HG02970 (cell line): ENCODE measurements around the gene TRAT1.
"Not testable (repeated sequence)": the region's sequence is repeated elsewhere in the genome, so short reads cannot be mapped to it uniquely, and the experiment has no call there.

Experiments
- ATAC-seq: cut with Tn5 transposase; IDR thresholded peaks from one replicate; pipeline ENCODE4 v1.9.1; 2021; ENCODE audit warnings: mild to moderate bottlenecking, moderate library complexity, moderate number of reproducible peaks; ENCODE audit not compliant: unreplicated experiment, low FRiP score

The TRAT1 gene, protein sequence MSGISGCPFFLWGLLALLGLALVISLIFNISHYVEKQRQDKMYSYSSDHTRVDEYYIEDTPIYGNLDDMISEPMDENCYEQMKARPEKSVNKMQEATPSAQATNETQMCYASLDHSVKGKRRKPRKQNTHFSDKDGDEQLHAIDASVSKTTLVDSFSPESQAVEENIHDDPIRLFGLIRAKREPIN

DNA sequence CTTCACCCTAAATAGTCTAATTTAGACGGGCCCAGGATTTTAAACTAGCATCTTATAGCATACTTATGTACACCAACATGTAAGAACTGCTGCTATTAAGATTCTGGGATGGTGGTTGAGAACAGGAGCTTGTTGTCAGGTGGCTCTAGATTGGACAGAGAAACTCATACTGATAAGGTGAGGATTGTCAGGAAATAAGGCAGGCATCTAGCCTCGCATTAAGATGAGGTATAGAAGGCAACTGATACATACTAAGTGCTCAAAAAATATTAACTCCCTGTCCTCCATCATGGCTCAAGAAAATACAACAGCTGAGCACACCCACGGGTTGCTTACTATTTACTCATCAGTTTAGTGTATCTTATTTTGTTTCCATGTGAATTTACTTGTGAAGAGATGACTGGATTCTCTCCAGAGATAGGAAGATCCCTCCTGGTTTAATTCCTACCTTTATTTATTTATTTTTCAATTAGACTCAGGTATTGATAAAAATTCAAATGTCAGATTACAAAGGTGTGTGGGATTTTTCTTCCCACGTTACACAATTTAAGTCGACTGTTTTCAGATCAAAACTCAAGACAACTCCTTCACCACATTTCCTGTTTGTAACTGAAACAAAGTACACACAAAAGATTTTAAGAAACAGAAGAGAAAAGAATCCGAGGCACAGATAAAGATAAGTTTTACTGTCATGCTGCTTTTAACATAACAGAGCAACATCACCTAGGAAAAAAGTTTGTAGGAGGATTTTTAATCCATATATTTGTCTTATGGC lies at the start of gene TRAT1:
TRAT1 (plus strand) TSS at position 664 of the 775 bp plus-strand sequence. CDS start 142 bp downstream, outside the sequence.
- no peak for ATAC-seq

DNA sequence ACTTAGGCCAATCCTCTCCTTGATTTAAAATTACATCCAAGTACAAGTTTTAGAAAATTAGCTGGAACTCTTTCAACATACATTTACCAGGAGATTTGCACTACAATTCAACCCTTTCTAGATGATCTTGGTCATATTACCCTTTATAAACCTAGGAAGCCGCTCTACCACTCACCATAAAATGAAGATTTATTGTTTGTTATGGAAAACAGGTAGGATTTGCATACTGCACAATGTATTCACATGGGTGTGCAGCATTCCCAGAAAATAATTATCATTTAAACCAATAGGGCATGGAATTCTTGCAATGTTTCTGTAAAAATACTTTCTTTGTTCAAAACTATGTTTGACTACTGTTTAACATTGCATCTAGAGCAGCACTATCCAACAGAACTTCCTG lies 46.9 kb upstream of the TRAT1 start:
- ATAC-seq = no peak

DNA sequence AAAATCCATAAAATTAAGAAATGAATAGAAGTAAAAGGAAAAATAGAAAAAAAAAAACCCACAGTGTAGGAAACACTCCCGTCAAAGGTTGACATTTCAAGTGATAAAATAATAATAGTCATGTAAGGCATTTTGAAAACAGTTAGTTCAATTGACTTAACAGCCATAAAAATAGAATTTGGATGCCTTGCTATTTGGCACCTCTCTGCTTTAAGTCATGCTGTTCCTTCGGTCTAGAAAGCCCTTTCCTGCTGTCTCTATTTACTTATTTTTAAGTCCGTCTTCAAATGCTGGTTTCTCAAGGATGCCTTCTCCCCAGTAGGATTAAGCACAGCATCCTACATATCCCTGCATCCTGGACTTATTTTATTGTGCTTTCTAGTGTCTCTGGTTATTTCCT lies 43.1 kb upstream of the TRAT1 start:
- no peak for ATAC-seq

DNA sequence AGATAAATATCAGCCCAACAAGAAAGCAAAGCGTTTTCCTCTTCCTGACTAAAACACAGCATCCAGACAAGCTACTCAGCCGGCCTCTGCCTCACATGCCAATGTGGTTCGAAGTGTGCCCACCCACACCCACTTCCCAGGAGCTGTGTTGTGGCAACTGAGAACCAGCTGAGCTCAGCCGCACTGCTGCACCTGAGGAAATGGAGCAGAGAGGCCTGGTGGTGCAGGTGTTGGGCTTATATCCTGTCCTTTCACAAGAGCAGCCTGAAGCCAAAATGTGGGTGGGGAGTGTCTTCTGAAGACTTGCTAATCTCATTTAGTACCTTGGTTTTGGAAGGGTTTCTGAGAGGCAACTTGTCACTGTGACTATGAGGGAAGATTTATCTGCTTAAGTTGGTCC lies 42.4 kb upstream of the TRAT1 start:
- no peak for ATAC-seq

DNA sequence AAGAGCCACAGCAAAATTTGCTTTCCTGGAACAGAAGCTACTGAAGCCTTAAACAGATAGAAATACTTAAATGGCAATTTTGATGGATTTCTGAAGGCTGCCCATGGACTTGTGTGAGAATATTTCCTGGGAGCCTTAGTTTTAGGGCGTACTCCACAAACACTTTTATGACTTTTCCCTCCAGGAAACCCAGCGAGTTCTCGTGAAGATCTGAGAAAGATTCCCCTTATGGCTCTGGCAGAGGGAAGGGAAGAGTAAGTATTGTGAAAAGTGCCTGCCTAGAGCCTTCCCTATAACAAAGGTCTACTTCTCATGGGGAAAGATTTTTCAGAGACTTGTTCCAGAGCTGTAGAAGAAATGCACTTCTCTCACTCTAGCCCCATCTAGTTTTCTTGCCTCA lies 31.1 kb upstream of the TRAT1 start:
- no peak for ATAC-seq

DNA sequence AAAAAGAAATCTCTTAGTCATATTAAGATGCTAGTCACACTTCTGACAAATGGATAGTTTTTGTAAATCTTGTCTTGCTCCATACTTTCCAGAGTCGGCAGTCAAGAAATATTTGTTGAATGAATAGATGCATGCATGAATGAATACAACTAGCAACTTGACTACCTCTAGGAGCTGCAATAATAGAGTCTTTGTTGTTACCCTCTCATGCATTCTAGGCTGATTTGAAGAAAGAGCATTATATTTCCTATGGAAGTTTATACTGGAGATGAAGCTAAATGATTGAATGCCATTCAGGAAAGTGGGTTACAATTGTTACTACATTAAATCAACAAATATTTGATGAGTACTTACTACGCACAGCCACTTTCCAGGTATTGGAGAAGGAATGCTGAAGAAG lies 18.1 kb upstream of the TRAT1 start:
- no peak for ATAC-seq

DNA sequence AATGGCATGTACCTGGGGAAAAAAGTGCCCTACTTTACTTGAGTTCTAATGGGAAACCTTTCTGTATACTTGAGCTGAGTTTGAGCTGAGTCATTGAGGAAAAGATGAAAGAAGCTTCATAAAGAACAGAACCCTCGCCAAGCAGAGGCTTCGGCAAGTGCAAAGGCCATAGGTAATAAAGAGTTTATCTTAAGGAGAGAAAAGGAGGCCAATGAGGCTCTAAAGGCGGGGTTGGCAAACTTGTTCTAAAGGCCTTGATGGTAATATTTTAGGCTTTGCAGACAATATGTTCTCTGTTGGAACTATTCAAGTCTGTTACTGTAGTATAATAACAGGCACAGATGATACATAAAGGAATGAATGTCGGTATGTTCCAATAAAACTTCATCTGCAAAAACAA lies 17.6 kb upstream of the TRAT1 start:
- ATAC-seq = no peak

DNA sequence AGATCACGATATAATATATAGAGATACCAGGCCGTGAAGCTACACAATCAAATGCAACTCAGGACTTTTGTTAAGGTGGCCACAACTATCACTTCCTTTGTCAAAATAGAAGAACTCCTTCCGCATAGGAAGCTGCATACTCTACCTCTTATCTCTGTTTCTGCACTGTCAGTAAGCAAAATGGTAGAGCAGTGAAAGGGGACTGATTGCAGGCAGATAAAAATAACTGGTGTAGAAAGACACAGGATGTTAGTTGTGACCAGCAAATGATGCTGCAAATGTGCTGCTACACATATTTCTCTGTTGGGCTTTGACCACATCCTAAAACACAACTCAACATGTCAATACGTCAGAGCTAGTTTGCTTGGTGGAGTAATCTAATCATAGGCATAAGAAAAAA lies 16.3 kb upstream of the TRAT1 start:
- ATAC-seq = no peak

DNA sequence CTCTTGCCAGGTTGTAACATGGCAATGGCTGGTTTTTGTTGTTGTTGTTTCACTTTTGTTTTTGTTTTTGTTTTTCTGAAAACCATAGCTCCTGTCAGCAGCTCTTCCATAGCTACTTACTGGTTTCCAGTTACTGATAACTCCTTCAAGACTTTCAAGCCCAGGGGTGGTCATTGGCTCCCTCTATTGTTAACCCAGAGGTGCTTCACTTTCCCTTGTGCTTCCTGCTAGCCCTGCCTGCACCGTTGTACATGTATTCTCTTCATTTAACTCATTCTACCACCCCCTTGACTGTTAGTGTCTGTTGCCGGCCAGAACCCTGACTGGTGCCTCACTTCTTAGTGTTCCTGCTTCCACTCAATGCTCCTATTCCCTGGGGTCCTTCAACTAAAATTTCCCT lies 4.2 kb upstream of the TRAT1 start:
- peak; percentile 73 for ATAC-seq

DNA sequence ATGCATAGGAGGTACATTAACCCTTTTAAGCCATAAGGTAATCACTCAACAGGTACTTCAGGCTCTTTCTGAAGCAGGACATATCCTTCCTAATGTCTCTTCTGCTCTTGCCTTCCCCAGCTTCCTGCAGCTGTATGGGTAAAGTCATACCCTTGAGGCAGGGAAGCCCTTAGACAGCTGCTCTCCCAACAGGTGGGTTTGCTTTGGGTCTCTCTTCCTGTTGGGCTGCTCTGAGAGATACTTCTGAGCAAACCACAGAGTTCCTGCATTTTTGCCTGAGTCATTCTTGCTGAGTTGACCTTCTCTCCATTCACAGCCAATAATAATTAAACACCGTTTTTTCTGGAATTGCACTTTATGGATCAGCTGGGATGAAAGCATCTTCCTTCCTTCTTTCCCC lies 2.0 kb upstream of the TRAT1 start:
- ATAC-seq = no peak

DNA sequence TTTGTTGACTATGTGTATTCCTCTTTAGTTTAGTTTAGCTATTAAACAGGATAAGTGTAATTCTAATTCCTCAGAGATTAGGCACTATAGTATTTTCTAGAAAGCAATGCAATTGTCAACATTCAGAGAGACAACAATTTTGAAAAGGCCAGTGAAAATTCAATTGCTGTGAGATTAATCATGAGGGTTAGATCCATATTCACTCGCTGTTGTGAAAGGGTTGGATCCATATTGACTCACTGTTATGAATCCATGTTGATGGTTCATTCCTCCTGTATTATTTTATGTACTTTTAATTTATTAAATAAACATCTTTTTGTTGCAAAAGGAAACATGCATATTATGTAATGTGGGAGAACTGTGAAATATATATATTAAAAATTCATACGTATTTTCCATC lies 641 bp downstream of the TRAT1 start:
- ATAC-seq = no peak

DNA sequence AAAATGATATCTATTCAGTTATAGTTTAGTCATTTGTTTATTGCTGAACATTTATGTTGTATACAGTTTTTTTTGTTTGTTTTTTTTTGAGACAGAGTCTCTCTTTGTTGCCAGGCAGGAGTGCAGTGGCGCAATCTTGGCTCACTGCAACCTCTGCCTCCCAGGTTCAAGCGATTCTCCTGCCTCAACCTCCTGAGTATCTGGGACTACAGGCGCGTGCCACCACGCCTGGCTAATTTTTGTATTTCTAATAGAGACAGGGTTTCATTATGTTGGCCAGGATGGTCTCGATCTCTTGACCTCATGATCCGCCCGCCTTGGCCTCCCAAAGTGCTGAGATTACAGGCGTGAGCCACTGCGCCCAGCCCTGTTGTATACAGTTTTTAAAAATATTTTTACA lies 1.2 kb downstream of the TRAT1 start:
- not testable (repeated sequence) for ATAC-seq

DNA sequence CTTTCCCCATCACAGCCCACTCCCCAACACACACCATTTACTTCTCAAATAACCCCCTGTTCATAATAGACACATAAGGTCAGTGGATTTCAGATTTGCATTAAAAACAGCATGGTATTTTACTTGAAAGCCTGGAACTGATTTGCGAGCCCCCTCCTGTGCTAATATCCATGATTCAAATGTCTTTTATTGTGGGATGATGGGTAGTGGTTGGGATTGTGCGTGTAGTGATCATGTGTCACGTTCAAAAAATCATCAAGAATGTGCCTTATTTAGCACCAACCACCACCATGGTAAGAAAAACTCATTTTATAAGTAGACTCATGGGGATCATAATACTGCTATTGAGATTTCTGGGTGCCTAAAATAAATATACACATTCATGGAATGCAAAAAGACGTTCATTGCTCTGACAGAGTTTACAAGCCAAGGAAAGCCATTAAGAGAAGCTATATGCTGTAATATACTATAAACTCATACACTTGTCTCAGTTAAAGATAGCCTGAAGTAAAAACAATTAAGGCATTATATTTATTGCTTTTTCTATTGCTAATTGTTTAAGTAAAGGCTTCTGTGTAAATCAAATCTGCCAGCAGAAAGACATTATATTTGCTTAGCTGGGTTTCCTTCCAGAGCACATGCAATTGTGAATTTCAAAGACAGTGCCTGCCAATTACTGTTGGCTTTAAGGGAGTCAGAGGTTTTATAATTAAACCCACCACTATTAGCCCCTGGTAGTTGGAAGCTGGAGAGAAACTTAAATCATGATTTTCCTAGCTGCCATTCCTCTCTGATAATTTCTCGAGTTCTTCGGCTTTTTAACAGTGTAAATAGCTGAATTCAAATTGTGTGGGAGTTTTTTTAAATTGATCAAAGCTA lies 4.0 kb downstream of the TRAT1 start:
- no peak for ATAC-seq

DNA sequence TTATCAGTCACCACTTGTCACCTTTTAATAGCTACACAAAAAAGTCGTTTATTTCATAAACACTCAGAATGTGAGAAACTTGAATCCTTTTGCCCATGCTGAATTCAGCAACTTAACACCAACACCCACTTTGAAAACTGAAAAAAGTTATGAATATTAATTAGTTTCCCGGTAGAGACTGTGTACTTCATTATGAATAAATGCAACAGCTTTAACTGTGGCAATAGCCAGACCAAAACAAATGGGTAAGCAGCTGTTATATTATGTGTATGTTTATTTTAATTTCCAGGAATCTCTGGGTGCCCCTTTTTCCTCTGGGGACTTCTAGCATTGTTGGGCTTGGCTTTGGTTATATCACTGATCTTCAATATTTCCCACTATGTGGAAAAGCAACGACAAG lies 7.8 kb downstream of the TRAT1 start:
- ATAC-seq = no peak

DNA sequence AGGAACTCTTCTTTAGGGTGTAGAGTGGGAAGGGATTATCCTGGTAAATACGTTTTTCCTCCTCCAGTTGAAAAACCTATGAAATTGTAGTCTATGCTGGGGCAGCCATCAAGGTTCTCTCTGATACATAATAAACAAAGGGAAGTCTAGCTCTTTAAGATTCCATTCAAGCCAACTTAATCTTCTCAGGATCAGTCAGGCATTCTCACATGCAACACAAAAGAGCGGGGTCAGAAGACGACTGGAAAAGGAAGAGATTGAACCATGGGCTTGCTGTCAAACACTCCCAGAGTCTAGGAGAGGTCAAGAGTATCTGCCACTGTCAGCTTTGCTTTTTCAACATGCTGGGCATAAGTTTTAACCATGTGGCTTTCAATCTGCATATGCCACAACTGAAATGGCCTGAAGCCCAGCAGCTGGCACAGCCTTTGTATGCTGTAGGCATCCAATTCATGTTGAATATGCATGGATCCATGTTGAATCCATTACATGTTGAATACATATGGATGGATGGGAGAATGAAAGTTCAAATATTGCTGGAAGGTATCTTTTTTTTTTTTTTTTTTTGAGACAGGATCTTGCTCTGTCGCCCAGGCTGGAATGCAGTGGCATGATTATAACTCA lies 8.5 kb downstream of the TRAT1 start:
- ATAC-seq = no peak

DNA sequence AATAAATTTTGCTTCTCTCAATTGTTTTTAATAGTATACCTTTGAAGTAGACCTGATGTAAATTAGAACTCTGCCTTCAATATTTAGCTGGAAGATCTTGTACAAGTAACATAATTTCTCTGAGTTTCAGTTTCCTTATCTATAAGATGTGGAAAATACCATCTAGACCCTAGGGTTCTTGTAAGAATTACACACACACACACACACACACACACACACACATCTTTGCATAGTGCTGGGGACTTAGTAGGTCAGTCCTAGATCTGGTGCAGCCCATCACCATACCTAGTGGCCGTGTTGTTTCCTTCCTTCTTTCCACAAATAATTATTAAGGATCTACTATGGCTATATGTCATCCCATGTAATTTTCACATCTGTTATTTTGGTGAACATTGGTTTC lies 11.0 kb downstream of the TRAT1 start:
- no peak for ATAC-seq

DNA sequence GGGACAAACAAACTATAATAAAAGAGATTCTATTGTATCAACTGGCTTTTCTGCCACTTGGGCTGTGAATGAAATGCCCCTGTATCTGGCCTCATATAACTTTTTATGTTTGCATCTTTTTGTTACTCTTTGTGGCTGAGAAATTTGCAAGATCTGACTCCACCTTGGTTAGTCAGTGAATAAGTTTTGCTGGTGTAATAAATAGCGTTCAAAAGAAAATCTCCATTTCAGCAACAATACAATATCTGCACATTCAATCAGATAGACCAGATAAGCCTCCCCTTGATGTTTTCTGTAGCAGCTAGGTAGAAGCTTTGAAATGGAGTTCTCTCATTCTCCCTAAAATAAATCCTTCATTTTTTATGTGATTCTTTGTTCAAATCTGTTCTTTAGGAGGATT lies 12.0 kb downstream of the TRAT1 start:
- ATAC-seq = no peak

DNA sequence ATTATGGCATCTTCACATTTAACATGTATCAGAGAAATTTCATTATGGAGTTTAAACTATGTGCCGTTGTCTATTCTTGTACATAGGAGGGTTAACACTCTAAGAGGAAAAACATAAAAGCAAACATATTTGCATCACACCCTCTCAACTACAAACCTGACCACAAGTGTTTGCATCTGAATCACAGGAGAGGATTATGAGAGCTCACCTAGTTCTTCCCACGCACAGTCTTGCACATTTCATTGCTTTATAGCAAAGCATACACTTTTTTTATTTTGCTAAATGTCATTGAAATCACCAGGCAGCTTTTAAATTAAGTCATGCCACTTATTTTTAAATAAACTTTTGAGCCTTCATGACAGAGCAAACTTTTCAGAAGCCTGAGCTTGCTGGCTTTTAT lies 12.5 kb downstream of the TRAT1 start:
- ATAC-seq = no peak

DNA sequence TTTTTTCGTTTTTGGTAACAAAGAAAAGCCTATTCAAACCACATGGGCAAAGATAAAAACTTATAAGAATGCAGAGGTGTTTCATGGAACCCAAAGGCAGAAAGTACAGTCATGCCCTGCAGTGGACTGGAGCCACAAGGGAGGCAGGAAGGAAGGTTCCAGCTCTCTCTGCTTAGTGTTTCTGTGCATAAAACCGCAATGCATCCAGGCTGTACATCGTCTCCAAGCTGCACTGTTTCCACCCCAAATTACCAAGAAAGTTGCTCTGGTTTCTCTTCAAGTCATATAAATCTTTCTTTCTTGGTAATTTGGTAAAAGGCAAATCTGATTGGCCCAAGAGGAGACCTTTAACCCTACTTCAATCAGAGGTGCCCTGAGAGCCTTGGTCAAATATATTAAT lies 15.8 kb downstream of the TRAT1 start:
- no peak for ATAC-seq

DNA sequence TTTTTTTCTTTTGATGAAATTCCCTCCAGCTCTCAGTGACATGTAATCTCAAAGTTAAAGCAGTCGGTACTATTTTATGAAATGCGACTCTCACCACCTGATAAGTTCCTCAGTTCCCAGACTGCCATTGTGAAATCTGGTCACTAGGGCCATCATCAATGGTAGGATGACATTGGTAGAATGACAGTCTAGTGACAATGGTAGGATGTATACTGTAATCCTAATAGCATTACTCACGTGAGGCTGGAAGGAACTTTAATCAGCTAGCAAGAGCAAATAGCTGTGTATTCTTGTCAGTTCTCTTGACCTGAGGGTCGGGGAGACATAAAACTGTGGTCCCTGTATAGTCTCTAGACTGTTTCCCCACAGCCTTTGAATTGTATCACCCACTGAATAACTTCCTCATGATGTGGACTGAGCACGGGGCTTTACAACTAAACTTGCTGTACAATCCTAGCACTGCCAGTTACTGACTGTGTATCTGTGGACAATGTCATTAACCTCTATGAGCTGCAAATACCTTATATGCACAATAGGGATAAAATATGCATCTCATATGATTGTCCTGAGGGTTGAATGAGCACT lies 23.2 kb downstream of the TRAT1 start:
- ATAC-seq = no peak

DNA sequence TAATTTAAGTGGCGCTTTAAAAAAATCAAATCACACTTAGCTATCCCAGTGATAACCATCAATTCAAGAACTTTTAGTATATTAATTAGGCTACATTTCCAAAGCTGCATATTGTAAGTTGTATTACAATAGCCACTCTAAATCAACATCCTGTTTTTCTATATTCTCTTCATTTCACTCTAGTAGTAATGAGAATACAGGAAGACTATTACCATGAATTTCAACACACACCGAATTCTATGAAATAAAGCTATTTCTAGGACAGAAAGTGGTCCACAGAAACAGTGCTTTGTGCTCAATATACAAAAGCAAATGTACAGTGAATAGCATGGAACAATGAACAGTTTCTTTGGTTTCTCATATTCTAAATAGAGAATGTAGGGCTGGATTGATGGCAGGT lies 24.6 kb downstream of the TRAT1 start:
- no peak for ATAC-seq
